Psoas muscle (tissue), 8 donors: ENCODE data around the gene COL9A2. TPM values are rescaled to one million over a fixed set of nuclear protein-coding genes. Genes with fewer than 3 reads are reported as not detected.
A peak's percentile ranks its signal among the peaks of the same experiment; 100 is the strongest.

Experiments used
- ATAC-seq, 4 donors: fragments of 200-7000 bp; cut with Tn5 transposase; one replicate each; pipeline ENCODE4 v1.9.1; 2020; ENCODE audit warnings: moderate library complexity in 3 of 4, mild to moderate bottlenecking in 2 of 4
- DNase-seq, 2 donors: peaks; one replicate each; pipeline ENCODE4 v3.0.0-alpha.2; 2020
- H3K27ac ChIP-seq: fragments of 200-600 bp; one replicate; pipeline ENCODE4 v1.8.0; 2022
- H3K27me3 ChIP-seq, 3 donors: fragments of 200-600 bp in 1 of 3; one replicate each; pipeline versions ENCODE4 v1.6.1 to v1.8.0; 2013 to 2022; ENCODE audit warnings: low read length in 2 of 3, mild to moderate bottlenecking in 2 of 3, moderate library complexity in 1 of 3; ENCODE audit not compliant: insufficient read depth in 3 of 3
- H3K36me3 ChIP-seq, 2 donors: fragments of 200-600 bp in 1 of 2; one replicate each; pipeline versions ENCODE4 v1.6.1 to v1.8.0; 2013 to 2022; ENCODE audit warnings: low read depth in 1 of 2, mild to moderate bottlenecking in 1 of 2, moderate library complexity in 1 of 2; ENCODE audit not compliant: insufficient read depth in 1 of 2
- H3K4me1 ChIP-seq: fragments of 200-600 bp; one replicate; pipeline ENCODE4 v1.8.0; 2022
- H3K4me3 ChIP-seq: fragments of 200-600 bp; one replicate; pipeline ENCODE4 v1.8.0; 2022; ENCODE audit warnings: mild to moderate bottlenecking
- H3K9me3 ChIP-seq: fragments of 200-600 bp; one replicate; pipeline ENCODE4 v1.8.0; 2022
- CTCF ChIP-seq: fragments of 200-600 bp; IDR thresholded peaks from one replicate; pipeline ENCODE4 v1.8.0; 2022; ENCODE audit warnings: antibody characterized with exemption
- WGBS, 3 donors: extraction: QIAGEN DNeasy Blood & Tissue Kit; methylation state at CpG; one replicate each; pipeline versions ENCODE4 v1.1.6 to v1.1.7; 2013; 5-methylcytosine and 5-hydroxymethylcytosine counted together
- intact Hi-C, 2 donors: fragments of 100-400 bp; cut with DNase I; formaldehyde crosslinking; loops; one replicate each; pipeline versions ENCODE4 v1.11.0 to v1.14.2; 2022
- polyA plus RNA-seq, 3 donors: library from polyadenylated mRNA; stranded (reverse); fragments of 200-250 nt; gene quantifications; one replicate each; pipeline ENCODE4 v1.2.3, GENCODE V29; 2013
- total RNA-seq, 4 donors: library from RNA; stranded (reverse); fragmentation: NEBNext Ultra II Directional in 2 of 4; extraction: Animal tissue kit (Norgen Biotek cat#: 25700) in 2 of 4; gene quantifications; one replicate each; pipeline versions ENCODE4 v1.2.1 to v1.2.4, GENCODE V29; 2021 to 2023
- donor health status: healthy with polysubstance abuse.
- donor health status: DM: no; HTN: no; CAD: no; lungs with moderate emphysema.
- donor health status: Bipolar disorder and iron deficiency.
- donor health status: healthy.
- donor health status: DM: yes; HTN: yes; CAD: no.
- donor health status: DM: no; HTN: no; CAD: no.
- donor health status: DM: no; HTN: no; CAD: no.
- donor health status: DM: yes; HTN: yes; CAD: no.

COL9A2 gene
- total and polyA plus RNA-seq, 7 donors: 0.06 to 0.21 (median 0.16) TPM; not detected in 1

DNA sequence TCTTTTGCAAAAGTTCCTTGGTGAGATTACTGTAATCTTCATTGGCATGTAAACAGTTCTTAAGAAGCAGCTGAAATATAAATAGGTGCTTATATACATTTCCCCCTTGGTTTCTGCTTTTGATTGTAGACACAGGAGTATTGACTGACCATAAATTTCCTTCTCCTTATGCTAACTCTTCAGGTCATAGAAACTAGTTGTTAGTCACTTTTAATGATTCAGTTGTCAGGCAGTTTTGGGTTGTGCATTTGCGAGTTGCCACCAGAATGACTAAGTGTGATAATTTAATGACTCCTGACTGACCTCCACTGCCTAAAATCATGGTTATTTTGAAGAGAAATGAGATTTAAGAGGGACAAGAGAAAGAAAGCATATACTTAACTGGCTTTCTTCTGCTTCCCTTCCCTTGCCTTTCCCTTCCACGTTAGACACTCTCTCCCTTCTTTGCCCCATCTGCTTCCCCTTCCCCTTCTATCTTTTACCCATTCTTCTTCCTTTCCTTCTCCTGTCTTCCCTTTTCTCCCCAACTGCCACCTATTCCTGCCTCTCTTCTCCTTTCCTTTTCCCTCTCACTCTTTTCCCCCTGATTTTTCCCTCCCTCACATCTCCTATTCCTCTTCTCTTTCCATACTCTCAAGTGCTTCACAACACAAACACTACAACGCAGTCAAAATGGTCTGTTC, 46.8 kb downstream of the COL9A2 start:
- WGBS, 3 donors: 57 to 66% (median 62%) methylated on average over 3 of the region's 3 CpGs
- DNase-seq (no peak), ATAC-seq (no peak)
- Histone ChIP-seq H3K4me3 (no peak overlapping the region), H3K27ac (no peak overlapping the region), H3K4me1 (peaks cover 17% of the 10 kb centered on the region), H3K27me3 (no peaks in the 10 kb centered on the region), H3K36me3 (peaks cover 0 to 89% of the 10 kb centered on the region in 2 donors), H3K9me3 (no peaks in the 10 kb centered on the region)
- no peak for TF ChIP-seq CTCF
- intact Hi-C loops: no loop called here

- ATAC-seq (no peak), DNase-seq (no peak)
- intact Hi-C loops: no loop called here
- TF ChIP-seq CTCF: no peak
- H3K9me3 ChIP-seq: no peaks in the 10 kb centered on the region
- H3K36me3 ChIP-seq: peaks cover 0 to 82% of the 10 kb centered on the region in 2 donors
- H3K27me3 ChIP-seq: no peaks in the 10 kb centered on the region
- peak overlapping the region; percentile 69 for H3K27ac ChIP-seq
- H3K4me1 ChIP-seq: peaks cover 23% of the 10 kb centered on the region
- no peak overlapping the region for H3K4me3 ChIP-seq
Observed at GRCh38 chr1:40268211-40268610, 48.9 kb downstream of the COL9A2 start.

DNA sequence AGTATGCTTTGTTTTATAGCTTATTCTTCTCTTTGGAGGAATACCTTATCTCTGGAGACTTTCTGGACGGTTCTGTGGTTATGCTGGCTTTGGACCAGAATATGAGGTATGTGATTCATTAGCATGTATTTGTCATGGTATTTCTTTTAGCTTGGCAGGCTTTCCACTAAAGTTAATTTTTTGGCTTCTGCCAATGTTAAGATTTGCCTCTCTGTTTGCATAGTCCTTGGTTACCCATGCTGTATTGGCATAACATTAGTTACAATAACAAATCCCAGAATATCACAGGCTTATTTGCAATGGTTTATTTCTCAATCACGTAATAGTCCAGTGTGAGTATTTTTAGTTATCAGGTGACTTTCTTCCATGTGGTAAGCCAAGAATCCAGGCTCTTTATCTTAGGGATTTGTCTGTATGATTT, 49.3 kb downstream of the COL9A2 start:
- Histone ChIP-seq H3K27me3 (no peaks in the 10 kb centered on the region), H3K36me3 (peaks cover 0 to 82% of the 10 kb centered on the region in 2 donors), H3K9me3 (no peaks in the 10 kb centered on the region), H3K4me3 (no peak overlapping the region), H3K27ac (peak overlapping the region; percentile 69), H3K4me1 (peaks cover 28% of the 10 kb centered on the region)
- no peak for DNase-seq
- intact Hi-C loops: no loop called here
- peak; percentile 70 to 86 (median 80) for ATAC-seq
- 27 to 43% (median 30%) methylated on average over 2 of the region's 2 CpGs for WGBS, 3 donors
- TF ChIP-seq CTCF: no peak

DNA sequence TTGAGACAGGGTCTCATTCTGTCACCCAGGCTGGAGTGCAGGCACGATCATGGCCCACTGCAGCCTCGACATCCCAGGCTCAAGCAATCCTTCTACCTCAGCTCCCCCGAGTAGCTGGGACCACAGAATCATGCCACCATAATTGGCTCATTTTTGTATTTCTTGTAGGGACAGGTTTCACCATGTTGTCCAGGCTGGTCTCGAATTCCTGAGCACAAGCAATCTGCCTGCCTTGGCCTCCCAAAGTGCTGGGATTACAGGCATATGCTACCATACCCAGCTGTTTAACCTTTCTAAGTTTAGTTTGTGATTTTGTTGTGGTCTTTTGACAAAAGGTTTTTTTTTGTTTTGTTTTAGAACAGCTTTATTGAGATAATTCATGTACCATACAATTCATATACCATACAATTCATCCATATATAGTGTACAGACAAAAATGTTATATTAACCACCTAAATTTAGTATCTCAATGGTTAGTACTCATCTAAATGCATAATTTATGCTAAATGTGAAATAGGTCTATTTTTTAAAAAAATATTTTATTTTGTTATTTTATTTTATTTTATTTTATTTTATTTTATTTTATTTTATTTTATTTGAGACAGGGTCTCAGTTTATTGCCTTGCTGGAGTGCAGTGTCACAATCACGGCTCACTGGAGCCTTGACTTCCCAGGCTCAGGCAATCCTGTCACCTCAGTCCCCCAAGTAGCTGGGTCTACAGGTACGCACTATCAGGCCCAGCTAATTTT, 50.1 kb downstream of the COL9A2 start:
- no peaks in the 10 kb centered on the region for H3K27me3 ChIP-seq
- H3K36me3 ChIP-seq: peaks cover 0 to 82% of the 10 kb centered on the region in 2 donors
- H3K9me3 ChIP-seq: no peaks in the 10 kb centered on the region
- no peak overlapping the region for H3K4me3 ChIP-seq
- TF ChIP-seq CTCF: no peak
- WGBS, 3 donors: 74 to 82% (median 78%) methylated on average over 6 of the region's 6 CpGs
- H3K4me1 ChIP-seq: peaks cover 35% of the 10 kb centered on the region
- peak in 3 of 4 donors; percentile 28 to 54 (median 33) for ATAC-seq
- no peak for DNase-seq
- peak overlapping the region; percentile 69 for H3K27ac ChIP-seq
- intact Hi-C loops: no loop called here
